ENCODE results near the gene ELOVL5. TPM values are rescaled to one million over a fixed set of nuclear protein-coding genes. Genes with fewer than 3 reads are reported as not detected.

ELOVL5 gene
- total RNA-seq, 4 donors from 2014 or later = 14.3 to 63.1 (median 29.2) TPM

DNA sequence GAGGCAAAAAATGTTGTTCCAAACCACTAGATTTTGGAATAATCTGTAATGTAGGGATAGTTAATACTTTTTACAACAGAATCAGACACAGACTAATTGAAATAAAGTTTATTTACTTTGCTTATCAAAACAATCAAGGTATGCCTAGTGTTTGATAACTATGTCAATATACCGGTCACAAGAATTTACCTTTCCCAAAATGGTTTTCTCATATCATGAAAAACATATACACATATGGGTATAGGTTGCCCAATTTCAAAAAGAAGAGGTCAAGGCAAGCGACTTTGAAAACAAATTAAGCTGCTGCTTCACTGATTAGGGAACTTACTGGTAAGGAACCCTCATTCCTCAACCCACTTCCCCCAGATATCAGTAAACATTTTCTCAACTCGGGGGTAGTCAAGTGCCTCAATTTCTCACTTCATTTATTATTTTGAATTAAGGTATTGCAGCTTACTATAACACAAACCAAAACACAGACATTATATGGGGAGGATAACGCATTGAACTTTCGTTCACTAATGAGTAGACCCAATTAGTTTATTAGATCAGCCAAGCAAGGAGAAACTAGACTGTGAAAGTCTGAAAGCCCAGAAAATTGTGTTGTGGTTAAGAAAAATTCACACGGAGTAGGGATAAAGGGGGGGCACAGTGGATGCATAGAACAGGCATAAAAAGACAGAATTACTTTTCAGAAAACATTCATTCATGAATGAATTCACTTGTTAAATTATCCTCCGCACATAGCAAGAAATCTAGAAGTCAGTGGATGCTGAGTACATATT is 9.0 kb upstream of the ELOVL5 start:
- DNase-seq = no peak
- 68 to 69% methylated on average over 6 to 7 of the region's 7 CpGs for WGBS, 2 donors (ENCODE audit: low coverage in 1 of 2)
- in situ Hi-C loops (cut with MboI; ENCODE audit: low pct_ligation_motif_present in 1 of 4, low pct_unique_long_range_greater_than_20kb in 1 of 4, low sequenced_read_pairs in 3 of 4) = no loop called here
- peak overlapping the region in 1 of 4 donors; percentile 78 for H3K4me3 ChIP-seq
- intact Hi-C loops (cut with DNase I; ENCODE audit: low total_unique reads) = loop anchor here (10.0 kb wide), 1 partner anchor 363 kb away; the partner anchor contains the start of gene GSTA4
- TF ChIP-seq, protein P1, sequence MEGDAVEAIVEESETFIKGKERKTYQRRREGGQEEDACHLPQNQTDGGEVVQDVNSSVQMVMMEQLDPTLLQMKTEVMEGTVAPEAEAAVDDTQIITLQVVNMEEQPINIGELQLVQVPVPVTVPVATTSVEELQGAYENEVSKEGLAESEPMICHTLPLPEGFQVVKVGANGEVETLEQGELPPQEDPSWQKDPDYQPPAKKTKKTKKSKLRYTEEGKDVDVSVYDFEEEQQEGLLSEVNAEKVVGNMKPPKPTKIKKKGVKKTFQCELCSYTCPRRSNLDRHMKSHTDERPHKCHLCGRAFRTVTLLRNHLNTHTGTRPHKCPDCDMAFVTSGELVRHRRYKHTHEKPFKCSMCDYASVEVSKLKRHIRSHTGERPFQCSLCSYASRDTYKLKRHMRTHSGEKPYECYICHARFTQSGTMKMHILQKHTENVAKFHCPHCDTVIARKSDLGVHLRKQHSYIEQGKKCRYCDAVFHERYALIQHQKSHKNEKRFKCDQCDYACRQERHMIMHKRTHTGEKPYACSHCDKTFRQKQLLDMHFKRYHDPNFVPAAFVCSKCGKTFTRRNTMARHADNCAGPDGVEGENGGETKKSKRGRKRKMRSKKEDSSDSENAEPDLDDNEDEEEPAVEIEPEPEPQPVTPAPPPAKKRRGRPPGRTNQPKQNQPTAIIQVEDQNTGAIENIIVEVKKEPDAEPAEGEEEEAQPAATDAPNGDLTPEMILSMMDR (IDR thresholded peaks at IDR 0.05) = no peak
- no peak for TF ChIP-seq POLR2AphosphoS5 (IDR thresholded peaks at IDR 0.05)
- no peak for TF ChIP-seq POLR2A (IDR thresholded peaks at IDR 0.05)
- no peak for TF ChIP-seq EP300 (IDR thresholded peaks at IDR 0.05; ENCODE audit: low read depth)
- peaks cover 7 to 16% (median 10%) of the 10 kb centered on the region in 4 donors for H3K4me1 ChIP-seq
- peak overlapping the region in 3 of 4 donors; percentile 94 to 96 (median 95) for H3K27ac ChIP-seq
- no peaks in the 10 kb centered on the region for H3K27me3 ChIP-seq
- no peaks in the 10 kb centered on the region for H3K36me3 ChIP-seq
- no peaks in the 10 kb centered on the region for H3K9me3 ChIP-seq

GRCh38 chr6:53353624-53354023 is 4.9 kb upstream of the ELOVL5 start:
- WGBS, 2 donors (ENCODE audit: low coverage in 1 of 2) = 85 to 94% methylated on average over 1 of the region's 1 CpG
- H3K4me1 ChIP-seq = peaks cover 4 to 17% (median 11%) of the 10 kb centered on the region in 4 donors
- H3K9me3 ChIP-seq = no peaks in the 10 kb centered on the region
- no peak for DNase-seq
- TF ChIP-seq POLR2AphosphoS5 (IDR thresholded peaks at IDR 0.05) (no peak), POLR2A (IDR thresholded peaks at IDR 0.05) (no peak)
- TF ChIP-seq, protein P1 (IDR thresholded peaks at IDR 0.05) = no peak
- no peaks in the 10 kb centered on the region for H3K27me3 ChIP-seq
- no peak overlapping the region for H3K4me3 ChIP-seq
- in situ Hi-C loops (cut with MboI; ENCODE audit: low pct_ligation_motif_present in 1 of 4, low pct_unique_long_range_greater_than_20kb in 1 of 4, low sequenced_read_pairs in 3 of 4) (no loop called here), intact Hi-C loops (cut with DNase I; ENCODE audit: low total_unique reads) (loop anchor here (10.0 kb wide), 1 partner anchor 359 kb away; the partner anchor contains the start of gene GSTA4)
- H3K27ac ChIP-seq = no peak overlapping the region
- no peaks in the 10 kb centered on the region for H3K36me3 ChIP-seq

GRCh38 chr6:53352360-53352759 is 3.6 kb upstream of the ELOVL5 start:
- no peak for DNase-seq
- in situ Hi-C loops (cut with MboI; ENCODE audit: low pct_ligation_motif_present in 1 of 4, low pct_unique_long_range_greater_than_20kb in 1 of 4, low sequenced_read_pairs in 3 of 4) = no loop called here

GRCh38 chr6:53349209-53349693 is 501 bp upstream of the ELOVL5 start:
- peak overlapping the region; percentile 97 to 99 (median 98) for H3K27ac ChIP-seq
- in situ Hi-C loops (cut with MboI; ENCODE audit: low pct_ligation_motif_present in 1 of 4, low pct_unique_long_range_greater_than_20kb in 1 of 4, low sequenced_read_pairs in 3 of 4) = no loop called here
- peaks cover 0 to 28% (median 18%) of the 10 kb centered on the region in 4 donors for H3K4me1 ChIP-seq
- H3K4me3 ChIP-seq = peak overlapping the region; percentile 80 to 94 (median 86)
- TF ChIP-seq, protein P1 (IDR thresholded peaks at IDR 0.05) = no peak
- TF ChIP-seq POLR2A (IDR thresholded peaks at IDR 0.05) = no peak
- no peak for TF ChIP-seq POLR2AphosphoS5 (IDR thresholded peaks at IDR 0.05)
- TF ChIP-seq EP300 (IDR thresholded peaks at IDR 0.05; ENCODE audit: low read depth) = no peak
- H3K36me3 ChIP-seq = no peaks in the 10 kb centered on the region
- no peaks in the 10 kb centered on the region for H3K27me3 ChIP-seq
- DNase-seq = no peak
- no peaks in the 10 kb centered on the region for H3K9me3 ChIP-seq
- WGBS, 2 donors (ENCODE audit: low coverage in 1 of 2) = 2 to 12% methylated on average over 7 to 15 of the region's 15 CpGs
- intact Hi-C loops (cut with DNase I; ENCODE audit: low total_unique reads) = loop anchor here (10.0 kb wide), 1 partner anchor 54 kb away; no protein-coding TSS in a partner anchor

More at GRCh38 chr6:53352360-53352759, 3.6 kb upstream of the ELOVL5 start:
- Histone ChIP-seq H3K27ac (no peak overlapping the region), H3K27me3 (no peaks in the 10 kb centered on the region), H3K4me1 (peaks cover 0 to 11% (median 7%) of the 10 kb centered on the region in 4 donors), H3K36me3 (no peaks in the 10 kb centered on the region), H3K9me3 (no peaks in the 10 kb centered on the region), H3K4me3 (no peak overlapping the region)
- TF ChIP-seq EP300 (IDR thresholded peaks at IDR 0.05; ENCODE audit: low read depth) = no peak
- TF ChIP-seq, protein P1 (IDR thresholded peaks at IDR 0.05) = no peak
- TF ChIP-seq POLR2A (IDR thresholded peaks at IDR 0.05) = no peak
- intact Hi-C loops (cut with DNase I; ENCODE audit: low total_unique reads) = loop anchor here (10.0 kb wide), 1 partner anchor 358 kb away; the partner anchor contains the start of gene GSTA4
- WGBS, 2 donors (ENCODE audit: low coverage in 1 of 2) = 80 to 83% methylated on average over 3 of the region's 3 CpGs
